NCI-H748 (cell line): ENCODE data around the gene CREB1.
"Not testable (repeated sequence)": the region's sequence is repeated elsewhere in the genome, so short reads cannot be mapped to it uniquely, and the experiment has no call there.

Source experiments
- DNase-seq: peaks from one replicate; lab custom pipeline; 2025; ENCODE audit not compliant: unreplicated experiment; lab: John Stamatoyannopoulos, UW

Gene CREB1

GRCh38 chr2:207614824-207615223 is 85.1 kb downstream of the CREB1 start:
- no peak for DNase-seq

- no peak for DNase-seq
These were observed 86.4 kb downstream of the CREB1 start for GRCh38 chr2:207616185-207616584.

- no peak for DNase-seq
These were observed 87.4 kb downstream of the CREB1 start for GRCh38 chr2:207617011-207617671.

GRCh38 chr2:207619764-207620203 is 90.0 kb downstream of the CREB1 start:
- no peak for DNase-seq

- no peak for DNase-seq
These were observed 91.8 kb downstream of the CREB1 start for GRCh38 chr2:207621501-207622039.

- DNase-seq, result peak; percentile 84
These were observed 94.6 kb downstream of the CREB1 start for GRCh38 chr2:207624185-207625013.

GRCh38 chr2:207625014-207625907 is 95.5 kb downstream of the CREB1 start, which contains the start of gene METTL21A:
Gene METTL21A (minus strand): TSS chr2:207625394. CDS start chr2:207624375, 1,019 bp downstream.
- peak; percentile 94 for DNase-seq

GRCh38 chr2:207629553-207629952 is 99.8 kb downstream of the CREB1 start:
- no peak for DNase-seq

- no peak for DNase-seq
These were observed 100.7 kb downstream of the CREB1 start for GRCh38 chr2:207630491-207630890.

GRCh38 chr2:207632575-207633493 is 103.1 kb downstream of the CREB1 start:
- DNase-seq, result no peak

- no peak for DNase-seq
These were observed 103.9 kb downstream of the CREB1 start for GRCh38 chr2:207633686-207634085.

- DNase-seq, result no peak
These were observed 105.9 kb downstream of the CREB1 start for GRCh38 chr2:207635468-207636200.

GRCh38 chr2:207639288-207639687 is 109.5 kb downstream of the CREB1 start:
- DNase-seq, result not testable (repeated sequence)

GRCh38 chr2:207640160-207640559 is 110.4 kb downstream of the CREB1 start:
- peak; percentile 14 for DNase-seq

- DNase-seq, result peak; percentile 37
These were observed 110.9 kb downstream of the CREB1 start for GRCh38 chr2:207640661-207641060.

GRCh38 chr2:207643892-207644291 is 114.1 kb downstream of the CREB1 start:
- DNase-seq, result no peak

- not testable (repeated sequence) for DNase-seq
These were observed 116.8 kb downstream of the CREB1 start for GRCh38 chr2:207646582-207646981.
